Stimulated activated CD8-positive, alpha-beta memory T cell treated with anti-CD3 and anti-CD28 coated beads, Interleukin-12 subunit alpha, Interleukin-12 subunit beta, amount 100 ng/mL, for 4 hours (primary cell): ENCODE results near the gene SLC22A15.
"Not testable (repeated sequence)": the region's sequence is repeated elsewhere in the genome, so short reads cannot be mapped to it uniquely, and the experiment has no call there.

ENCODE experiments used
- DNase-seq: peaks from one replicate; pipeline ENCODE4 v3.0.0-alpha.2; 2020; ENCODE audit warnings: low read depth

SLC22A15 gene

DNA sequence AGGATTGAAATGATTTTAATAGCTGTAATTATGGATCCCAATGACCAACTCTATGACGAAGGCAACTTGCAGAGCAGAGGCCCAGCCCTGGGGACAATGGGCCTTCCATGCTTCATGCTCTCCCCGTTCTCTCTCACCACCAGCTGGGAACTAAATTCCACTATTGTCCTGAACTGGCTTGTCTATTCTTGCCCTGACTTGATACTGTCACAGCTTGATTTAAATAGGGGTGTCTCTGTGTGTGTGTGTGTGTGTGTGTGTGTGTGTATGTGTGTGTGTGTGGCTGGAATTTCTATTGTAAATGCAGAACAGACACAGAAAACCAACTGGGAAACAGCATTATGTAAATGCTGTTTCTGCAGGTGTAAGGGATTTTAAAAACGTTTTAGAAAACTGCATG, 57.0 kb downstream of the SLC22A15 start:
- no peak for DNase-seq

DNA sequence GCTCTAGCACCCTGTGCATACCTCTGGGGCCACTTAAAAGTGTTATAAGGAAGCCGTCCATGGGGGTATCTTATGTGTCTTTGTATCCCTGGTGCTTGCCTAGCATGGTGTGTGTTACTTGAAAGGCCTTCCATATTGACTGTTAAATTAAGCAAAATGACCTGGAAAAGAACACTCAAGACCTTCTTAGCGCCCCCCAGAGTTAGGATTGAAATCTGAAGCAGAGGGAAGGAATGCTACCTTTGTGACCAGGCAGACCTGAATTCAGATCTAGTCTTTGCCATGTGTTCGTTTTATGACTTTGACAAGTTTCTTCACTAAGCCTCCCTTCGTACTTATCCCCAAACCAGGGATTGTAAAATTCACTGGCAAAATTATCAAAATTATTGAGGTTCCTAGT, 59.9 kb downstream of the SLC22A15 start:
- no peak for DNase-seq

GRCh38 chr1:116038679-116039078, 62.4 kb downstream of the SLC22A15 start:
- no peak for DNase-seq

DNA sequence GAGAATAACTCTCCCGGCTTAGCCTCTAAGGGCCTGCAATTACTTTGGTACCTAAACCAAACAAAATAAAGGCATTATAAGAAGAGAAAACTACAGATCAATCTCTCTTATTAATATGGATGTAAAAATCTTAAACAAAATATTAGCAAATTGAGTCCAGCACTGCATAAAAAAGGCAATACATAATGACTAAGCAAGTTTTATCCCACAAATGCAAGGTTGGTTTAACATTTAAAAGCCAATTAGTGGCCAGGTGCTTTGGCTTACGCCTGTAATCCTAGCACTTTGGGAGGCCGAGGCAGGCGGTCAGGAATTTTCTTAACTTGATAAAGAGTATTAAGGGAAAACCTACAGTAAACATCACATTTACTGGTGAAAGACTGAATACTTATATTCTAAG, 67.8 kb downstream of the SLC22A15 start:
- DNase-seq, result no peak

DNA sequence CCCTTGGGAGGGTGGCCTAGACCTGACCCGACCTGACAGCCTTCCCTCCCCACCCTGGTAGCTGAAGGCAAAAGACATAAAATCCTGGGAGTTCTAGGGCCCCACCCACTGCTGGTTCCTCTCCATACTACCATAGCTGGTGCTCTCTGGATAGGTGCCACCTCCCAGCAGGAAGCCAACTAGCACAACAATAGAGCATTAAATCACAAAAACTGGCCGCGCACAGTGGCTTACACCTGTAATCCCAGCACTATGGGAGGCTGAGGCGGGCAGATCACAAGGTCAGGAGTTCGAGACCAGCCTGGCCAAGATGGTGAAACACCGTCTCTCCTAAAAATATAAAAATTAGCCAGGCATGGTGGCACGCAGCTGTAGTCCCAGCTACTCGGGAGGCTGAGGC, 70.6 kb downstream of the SLC22A15 start:
- DNase-seq, result not testable (repeated sequence)

GRCh38 chr1:116051896-116052295, 75.6 kb downstream of the SLC22A15 start:
- not testable (repeated sequence) for DNase-seq

- no peak for DNase-seq
Observed at GRCh38 chr1:116062201-116062600, 85.9 kb downstream of the SLC22A15 start.

DNA sequence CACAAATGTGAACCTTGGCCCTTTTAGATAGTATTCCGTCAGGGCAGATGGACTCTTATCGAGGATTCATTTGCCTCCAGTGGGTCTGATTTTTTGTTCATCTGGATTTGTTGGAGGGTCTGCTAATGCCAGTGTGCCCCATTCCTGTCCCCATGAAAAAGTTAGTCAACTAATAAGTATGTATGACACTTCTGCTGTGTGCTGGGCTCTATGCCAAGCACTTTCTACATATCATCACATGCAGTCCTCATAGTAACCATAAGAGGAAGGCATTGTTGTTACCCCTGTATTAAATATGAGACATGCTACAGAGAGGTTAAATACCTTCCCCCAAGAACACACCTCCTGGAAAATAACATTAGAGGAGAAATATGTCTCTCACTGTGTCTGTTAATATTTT, 88.3 kb downstream of the SLC22A15 start:
- no peak for DNase-seq

DNA sequence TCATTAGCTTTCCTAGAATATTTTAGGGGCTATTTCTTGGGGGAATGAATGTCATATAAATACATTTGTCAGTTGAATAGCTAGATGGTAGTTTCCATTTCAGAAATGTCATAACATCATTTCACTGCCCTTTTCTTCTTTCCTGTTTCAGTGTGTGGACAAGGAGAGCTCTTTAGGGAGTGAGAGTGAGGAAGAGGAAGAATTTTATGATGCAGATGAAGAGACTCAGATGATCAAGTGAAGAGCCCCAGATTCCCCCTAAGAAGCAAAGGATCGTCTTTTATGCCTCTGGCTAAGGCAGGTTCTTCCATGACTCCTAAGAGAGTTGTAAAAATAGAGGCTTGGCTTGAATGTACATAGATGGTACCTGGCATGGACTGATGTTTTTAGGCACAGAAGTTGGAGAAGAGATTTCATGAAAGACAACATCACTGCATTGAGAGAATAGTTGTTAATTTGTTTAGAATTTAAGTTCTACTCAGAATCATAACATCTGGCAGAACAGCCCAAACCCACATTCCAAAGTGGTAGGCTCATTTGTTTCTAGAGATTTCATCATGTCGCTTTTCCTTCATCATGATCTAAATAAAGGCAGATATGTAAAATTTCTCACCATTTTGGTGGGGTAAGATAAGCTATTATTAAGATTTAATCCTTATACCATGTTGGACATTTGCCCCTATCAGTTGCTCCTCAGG, 90.7 kb downstream of the SLC22A15 start:
- no peak for DNase-seq

- DNase-seq, result no peak
Observed at GRCh38 chr1:116067566-116067890, 91.2 kb downstream of the SLC22A15 start.

- DNase-seq, result no peak
Observed at GRCh38 chr1:116075575-116075974, 99.3 kb downstream of the SLC22A15 start.

DNA sequence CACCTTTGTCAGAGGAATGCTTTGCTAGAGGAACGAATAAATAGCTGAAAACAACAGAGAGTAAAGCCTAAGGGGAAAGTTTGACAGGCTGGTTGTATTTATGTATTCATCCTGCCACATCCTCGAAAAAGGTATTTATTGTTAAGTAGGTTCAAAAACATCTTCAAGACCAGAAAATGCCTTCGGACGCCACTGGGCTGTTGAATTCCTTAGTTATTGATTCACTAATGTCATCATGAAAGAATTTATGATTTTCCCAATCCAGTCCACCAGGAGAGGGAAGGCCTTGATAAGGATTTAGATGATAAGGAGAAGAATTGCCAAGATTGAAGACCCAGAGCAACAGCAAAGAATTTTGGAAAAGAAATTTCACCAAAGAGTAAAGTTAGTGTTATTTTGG, 99.7 kb downstream of the SLC22A15 start:
- DNase-seq, result no peak

- DNase-seq, result no peak
Observed at GRCh38 chr1:116076831-116077230, 100.5 kb downstream of the SLC22A15 start.

DNA sequence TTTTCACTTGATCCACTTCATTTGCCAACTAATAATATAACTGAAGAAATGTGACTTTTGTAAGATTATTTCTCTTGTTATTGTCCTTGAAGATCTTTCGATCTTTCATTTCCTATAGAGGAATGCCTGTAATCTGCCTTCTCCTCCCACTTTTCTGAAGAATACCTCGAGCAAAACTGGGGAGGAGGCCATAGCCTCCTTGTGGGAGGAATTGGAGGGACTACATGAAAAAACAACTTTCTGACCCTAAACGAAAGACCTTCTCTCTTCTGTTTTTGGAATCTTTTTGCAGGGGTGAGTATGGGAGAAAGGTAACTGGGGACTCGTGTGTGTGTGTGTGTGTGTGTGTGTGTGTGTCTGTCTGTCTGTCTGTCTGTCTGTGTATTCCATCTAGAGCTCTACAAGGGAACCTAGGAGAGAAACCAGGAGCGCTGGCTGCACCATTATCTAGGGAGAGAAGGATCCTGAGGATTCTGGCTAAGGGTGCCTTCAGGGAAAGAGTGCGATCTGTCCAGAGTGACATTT, 102.4 kb downstream of the SLC22A15 start:
- DNase-seq, result no peak

DNA sequence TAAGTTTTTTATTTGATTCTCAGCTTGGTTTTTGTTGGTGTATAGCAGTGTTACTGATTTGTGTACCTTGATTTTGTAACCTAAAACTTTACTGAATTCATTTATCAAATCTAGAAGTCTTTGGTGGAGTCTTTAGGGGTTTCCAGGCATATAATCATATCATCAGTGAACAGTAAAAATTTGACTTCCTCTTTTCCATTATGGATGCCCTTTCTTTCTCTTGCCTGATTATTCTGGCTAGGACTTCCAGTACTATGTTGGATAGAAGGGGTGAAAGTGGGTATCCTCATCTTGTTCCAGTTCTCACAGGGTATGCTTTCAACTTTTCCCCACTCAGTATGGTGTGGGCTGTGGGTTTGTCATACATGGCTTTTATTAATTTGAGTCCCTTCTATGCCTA, 111.3 kb downstream of the SLC22A15 start:
- DNase-seq, result no peak

GRCh38 chr1:116089870-116090269, 113.6 kb downstream of the SLC22A15 start:
- no peak for DNase-seq

- no peak for DNase-seq
Observed at GRCh38 chr1:116091083-116091482, 114.8 kb downstream of the SLC22A15 start.

DNA sequence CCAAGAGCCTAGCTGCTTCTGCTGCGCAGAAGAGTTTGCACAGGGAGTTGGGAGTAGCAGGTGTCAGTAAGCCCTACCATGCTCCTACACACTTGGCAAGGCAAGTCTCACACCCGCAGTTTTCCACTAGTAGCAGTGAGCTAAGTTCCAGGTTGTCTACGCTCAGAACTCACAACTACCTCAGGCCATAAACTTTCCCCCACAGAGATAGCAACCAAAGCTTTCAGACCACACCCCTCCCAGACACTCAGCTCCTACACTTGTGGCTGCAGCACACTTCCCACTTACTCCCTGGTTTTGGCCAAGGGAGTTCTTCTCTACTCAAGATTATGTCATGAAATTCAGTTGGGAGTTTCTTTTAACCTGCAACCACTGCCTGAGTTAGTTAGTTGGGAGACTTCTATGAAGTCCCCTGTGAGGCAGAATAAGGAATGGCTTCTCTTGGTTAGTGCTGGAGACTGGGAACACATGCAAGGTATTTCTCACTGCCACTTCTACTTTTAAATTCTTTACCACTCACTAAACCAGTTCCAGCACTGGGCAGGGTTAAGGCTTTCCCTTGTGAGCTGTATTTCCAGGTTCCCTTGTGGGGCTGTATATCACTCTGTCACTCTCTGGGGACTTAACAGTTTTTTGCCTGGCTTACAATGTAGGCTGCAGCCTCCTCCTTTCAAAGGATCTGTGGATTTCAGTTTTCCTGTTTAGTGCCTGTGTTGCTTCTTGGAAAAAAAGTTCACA, 116.6 kb downstream of the SLC22A15 start:
- no peak for DNase-seq

- DNase-seq, result no peak
Observed at GRCh38 chr1:116095027-116095426, 118.7 kb downstream of the SLC22A15 start.

DNA sequence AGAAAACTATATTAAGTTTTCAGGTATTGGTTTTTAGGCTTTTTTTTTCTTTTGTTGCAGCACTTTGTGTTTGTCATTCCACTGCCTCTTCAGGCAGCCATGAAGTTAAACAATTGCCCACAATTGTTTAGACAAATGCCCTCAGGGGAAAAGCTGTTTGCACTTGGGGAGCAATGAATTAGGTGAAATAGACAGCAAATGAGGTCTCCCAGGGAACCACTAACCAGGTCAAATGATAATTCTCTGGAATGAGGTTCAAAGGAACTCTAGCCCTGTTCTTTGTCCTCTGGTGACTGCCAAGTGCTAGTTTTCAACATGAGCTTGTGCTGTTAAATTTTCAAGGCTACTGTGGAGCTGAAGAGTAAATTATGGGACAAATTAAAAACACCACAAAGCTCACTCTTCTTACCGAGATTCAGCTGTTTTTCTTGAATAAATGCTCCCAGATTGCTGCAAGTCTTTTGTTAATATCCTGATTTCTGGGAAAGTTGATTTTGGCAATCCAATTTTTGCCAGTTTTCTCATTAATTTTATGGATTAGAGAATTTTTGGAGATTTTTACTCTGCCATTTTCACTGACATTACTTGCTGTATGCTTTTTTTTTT, 119.8 kb downstream of the SLC22A15 start:
- DNase-seq, result no peak

GRCh38 chr1:116097626-116098025, 121.3 kb downstream of the SLC22A15 start:
- DNase-seq, result no peak

DNA sequence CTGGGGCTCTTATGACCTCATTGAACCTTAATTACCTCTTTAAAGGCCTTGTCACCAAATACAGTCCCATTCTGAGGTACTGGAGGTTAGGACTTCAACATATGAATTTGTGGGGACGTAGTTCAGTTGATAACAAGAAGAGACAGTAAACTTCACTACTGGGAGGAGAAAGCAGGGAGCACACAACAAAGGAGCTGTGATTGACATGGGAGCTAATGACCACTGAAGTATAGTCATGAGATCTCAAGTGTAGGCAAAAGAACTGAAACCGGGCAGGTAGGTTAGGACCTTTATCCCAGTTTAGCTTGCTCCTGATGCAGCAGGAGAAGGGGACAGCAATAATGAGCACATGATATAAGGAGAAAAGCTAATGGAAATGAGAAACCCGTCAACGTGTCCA, 123.1 kb downstream of the SLC22A15 start:
- DNase-seq, result no peak

DNA sequence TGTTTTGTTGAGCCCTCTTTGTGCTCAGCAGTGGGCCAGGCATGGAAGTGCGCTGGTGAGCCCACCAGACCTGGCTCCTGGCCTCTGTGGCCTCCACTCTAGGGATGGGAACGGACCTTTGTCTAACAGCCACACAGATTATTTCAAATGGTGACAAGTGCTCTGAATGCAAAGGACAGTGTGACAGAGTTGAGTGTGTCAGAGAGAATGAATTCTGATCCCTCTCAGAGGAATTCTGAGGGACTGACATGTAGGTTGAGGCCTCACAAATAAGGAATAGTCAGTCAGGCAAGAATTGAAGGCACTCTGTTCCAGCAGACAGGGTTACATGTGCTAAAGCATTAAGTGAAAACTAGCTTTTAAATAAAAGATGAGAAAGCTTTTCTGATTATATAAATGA, 123.6 kb downstream of the SLC22A15 start:
- no peak for DNase-seq
